GM19239 (cell line): ENCODE data around the gene DNAJC5.
"Not testable (repeated sequence)": the region's sequence is repeated elsewhere in the genome, so short reads cannot be mapped to it uniquely, and the experiment has no call there.

ENCODE experiments used
- DNase-seq: peaks from one replicate; pipeline ENCODE4 v3.0.0; 2011; ENCODE audit warnings: low spot score; ENCODE audit not compliant: insufficient read length
- FAIRE-seq: peaks from 2 replicates; lab custom pipeline; 2011; peaks lifted over from hg19 to GRCh38; lab: Jason Lieb, UNC

Gene DNAJC5

GRCh38 chr20:63898882-63899558, 4.1 kb downstream of the DNAJC5 start:
- no peak for FAIRE-seq
- DNase-seq = no peak

- FAIRE-seq (no peak), DNase-seq (no peak)
These were observed 5.5 kb downstream of the DNAJC5 start for GRCh38 chr20:63900413-63900812.

GRCh38 chr20:63903796-63904561, 9.1 kb downstream of the DNAJC5 start:
- no peak for FAIRE-seq
- no peak for DNase-seq

GRCh38 chr20:63908008-63908682, 13.2 kb downstream of the DNAJC5 start:
- DNase-seq = no peak
- FAIRE-seq = no peak

GRCh38 chr20:63911176-63911575, 16.2 kb downstream of the DNAJC5 start:
- FAIRE-seq (no peak), DNase-seq (no peak)

GRCh38 chr20:63913768-63914167, 18.8 kb downstream of the DNAJC5 start:
- no peak for FAIRE-seq

GRCh38 chr20:63915471-63915870, 20.5 kb downstream of the DNAJC5 start:
- FAIRE-seq (no peak), DNase-seq (no peak)

More at GRCh38 chr20:63913768-63914167, 18.8 kb downstream of the DNAJC5 start:
- DNase-seq = no peak

- not testable (repeated sequence) for DNase-seq, FAIRE-seq
These were observed 21.5 kb downstream of the DNAJC5 start for GRCh38 chr20:63916371-63916939.

GRCh38 chr20:63917811-63918210, 22.9 kb downstream of the DNAJC5 start:
- FAIRE-seq (no peak), DNase-seq (no peak)

GRCh38 chr20:63919130-63919529, 24.2 kb downstream of the DNAJC5 start:
- DNase-seq = no peak
- no peak for FAIRE-seq

- FAIRE-seq (no peak), DNase-seq (no peak)
These were observed 25.3 kb downstream of the DNAJC5 start for GRCh38 chr20:63920226-63920625.

- DNase-seq (no peak), FAIRE-seq (no peak)
These were observed 28.7 kb downstream of the DNAJC5 start for GRCh38 chr20:63923651-63924050.

- FAIRE-seq = no peak
These were observed 29.3 kb downstream of the DNAJC5 start for GRCh38 chr20:63924241-63924640.

GRCh38 chr20:63926298-63926697, 31.4 kb downstream of the DNAJC5 start:
- no peak for FAIRE-seq

More at GRCh38 chr20:63924241-63924640, 29.3 kb downstream of the DNAJC5 start:
- DNase-seq = no peak

GRCh38 chr20:63929071-63929470, 34.1 kb downstream of the DNAJC5 start:
- DNase-seq (no peak), FAIRE-seq (no peak)

More at GRCh38 chr20:63926298-63926697, 31.4 kb downstream of the DNAJC5 start:
- DNase-seq = no peak

GRCh38 chr20:63929473-63929883, 34.6 kb downstream of the DNAJC5 start:
- FAIRE-seq, DNase-seq: not testable (repeated sequence)

- DNase-seq (no peak), FAIRE-seq (no peak)
These were observed 36.1 kb downstream of the DNAJC5 start for GRCh38 chr20:63930971-63931553.

- FAIRE-seq (no peak), DNase-seq (no peak)
These were observed 36.8 kb downstream of the DNAJC5 start for GRCh38 chr20:63931735-63932134.

GRCh38 chr20:63932606-63933160, 37.8 kb downstream of the DNAJC5 start:
- no peak for FAIRE-seq
- no peak for DNase-seq

- FAIRE-seq (no peak), DNase-seq (no peak)
These were observed 38.7 kb downstream of the DNAJC5 start for GRCh38 chr20:63933646-63934045.
